ENCODE data around the gene MYNN. TPM values are rescaled to one million over a fixed set of nuclear protein-coding genes. Genes with fewer than 3 reads are reported as not detected.

The MYNN gene
- total RNA-seq, 2 experiments from 2014 or later: 14.9 to 15.6 TPM

- Mint-ChIP-seq H3K4me3 (no peak overlapping the region), H3K36me3 (ENCODE audit: low read depth) (no peaks in the 10 kb centered on the region), H3K27ac (no peak overlapping the region), H3K4me1 (peaks cover 48% of the 10 kb centered on the region), H3K27me3 (peaks cover 6% of the 10 kb centered on the region), H3K9me3 (peaks cover 2% of the 10 kb centered on the region)
- POLR2A ChIA-PET: interaction anchor here (1.0 kb wide), 1 partner anchor 279 kb away, joined by 3 read pairs; no protein-coding TSS in a partner anchor
- CTCF ChIA-PET: interaction anchor here (1.1 to 4.3 kb wide), 2 partner anchors 9 to 13 kb away, joined by 4 to 29 read pairs; partner anchors contain the start of genes ACTRT3 and MYNN
- no peak for DNase-seq
Observed at GRCh38 chr3:169760479-169760878, 12.7 kb upstream of the MYNN start.

GRCh38 chr3:169764312-169764881 is 8.8 kb upstream of the MYNN start:
- POLR2A ChIA-PET: interaction anchor here (0.9 to 4.3 kb wide), 11 partner anchors 9 to 653 kb away, joined by 3 to 53 read pairs (median 7); partner anchors contain the start of genes LRRC34, LRRIQ4, MYNN and PHC3
- Mint-ChIP-seq H3K27ac (peak overlapping the region; percentile 97), H3K36me3 (ENCODE audit: low read depth) (no peaks in the 10 kb centered on the region), H3K4me3 (peak overlapping the region; percentile 96), H3K9me3 (peaks cover 2% of the 10 kb centered on the region), H3K4me1 (peaks cover 44% of the 10 kb centered on the region), H3K27me3 (no peaks in the 10 kb centered on the region)
- CTCF ChIA-PET: interaction anchor here (1.2 to 4.3 kb wide), 3 partner anchors 9 to 99 kb away, joined by 3 to 29 read pairs (median 7); partner anchors contain the start of gene MYNN
- peak; percentile 67 for DNase-seq

GRCh38 chr3:169764882-169765612 is 8.1 kb upstream of the MYNN start, which contains the start of gene TERC:
Gene TERC, minus strand, starts transcription at chr3:169765060.
- H3K36me3 Mint-ChIP-seq (ENCODE audit: low read depth): no peaks in the 10 kb centered on the region
- peak within 1 kb of the TSS; percentile 96 for H3K4me3 Mint-ChIP-seq
- POLR2A ChIA-PET: interaction anchor here (0.9 to 4.3 kb wide), 10 partner anchors 8 to 653 kb away, joined by 3 to 53 read pairs (median 10); partner anchors contain the start of genes LRRC34, LRRIQ4, MYNN and PHC3
- peaks cover 42% of the 10 kb centered on the region for H3K4me1 Mint-ChIP-seq
- peak; percentile 92 for DNase-seq
- no peaks in the 10 kb centered on the region for H3K27me3 Mint-ChIP-seq
- peak within 1 kb of the TSS; percentile 97 for H3K27ac Mint-ChIP-seq
- CTCF ChIA-PET: no interaction called here
- peaks cover 2% of the 10 kb centered on the region for H3K9me3 Mint-ChIP-seq

- POLR2A ChIA-PET: interaction anchor here (0.6 to 1.7 kb wide), 7 partner anchors 10 to 1100 kb away, joined by 3 to 10 read pairs (median 4); partner anchors contain the start of genes LRRC34, LRRIQ4, PHC3 and SEC62
- Mint-ChIP-seq H3K4me3 (peak within 1 kb of the TSS; percentile 74), H3K27ac (peak within 1 kb of the TSS; percentile 54), H3K4me1 (peaks cover 27% of the 10 kb centered on the region), H3K9me3 (peaks cover 2% of the 10 kb centered on the region), H3K27me3 (no peaks in the 10 kb centered on the region), H3K36me3 (ENCODE audit: low read depth) (peaks cover 10% of the 10 kb centered on the region)
- DNase-seq: peak; percentile 70
- CTCF ChIA-PET: interaction anchor here (0.6 to 1.3 kb wide), 7 partner anchors 9 to 1042 kb away, joined by 3 to 4 read pairs (median 3); no protein-coding TSS in a partner anchor
Observed at GRCh38 chr3:169769287-169770181, 3.7 kb upstream of the MYNN start, which contains the start of gene ACTRT3. Gene ACTRT3, minus strand, starts transcription at chr3:169769561. Its CDS starts 41 bp downstream, at chr3:169769520.

- peak; percentile 62 for DNase-seq
- Mint-ChIP-seq H3K4me1 (peaks cover 36% of the 10 kb centered on the region), H3K27ac (peak overlapping the region; percentile 100), H3K9me3 (no peaks in the 10 kb centered on the region), H3K4me3 (peak overlapping the region; percentile 93), H3K36me3 (ENCODE audit: low read depth) (peaks cover 26% of the 10 kb centered on the region), H3K27me3 (no peaks in the 10 kb centered on the region)
- POLR2A ChIA-PET: interaction anchor here (0.6 to 3.7 kb wide), 9 partner anchors 8 to 1098 kb away, joined by 3 to 83 read pairs (median 9); partner anchors contain the start of genes LRRC34, LRRIQ4, RPL22L1 and SEC62
- CTCF ChIA-PET: interaction anchor here (0.7 to 3.3 kb wide), 6 partner anchors 9 to 1098 kb away, joined by 3 to 29 read pairs (median 6); partner anchors contain the start of genes LRRC34 and LRRIQ4
Observed at GRCh38 chr3:169771497-169772304, 1.5 kb upstream of the MYNN start.

GRCh38 chr3:169772305-169772896 is 795 bp upstream of the MYNN start:
- Mint-ChIP-seq H3K27me3 (no peaks in the 10 kb centered on the region), H3K4me3 (peak overlapping the region; percentile 93), H3K4me1 (peaks cover 40% of the 10 kb centered on the region), H3K36me3 (ENCODE audit: low read depth) (peaks cover 33% of the 10 kb centered on the region), H3K9me3 (no peaks in the 10 kb centered on the region), H3K27ac (peak overlapping the region; percentile 100)
- DNase-seq: no peak
- ChIA-PET CTCF (interaction anchor here (0.7 to 3.3 kb wide), 5 partner anchors 9 to 546 kb away, joined by 3 to 29 read pairs (median 7); partner anchors contain the start of genes LRRC34 and LRRIQ4), POLR2A (interaction anchor here (0.7 to 3.7 kb wide), 17 partner anchors 9 to 1097 kb away, joined by 3 to 83 read pairs (median 4); partner anchors contain the start of genes LRRC34, LRRIQ4, PHC3 and RPL22L1)

GRCh38 chr3:169774186-169774585 is 990 bp downstream of the MYNN start:
- no peaks in the 10 kb centered on the region for H3K27me3 Mint-ChIP-seq
- H3K36me3 Mint-ChIP-seq (ENCODE audit: low read depth): peaks cover 49% of the 10 kb centered on the region
- H3K27ac Mint-ChIP-seq: peak overlapping the region; percentile 100
- ChIA-PET POLR2A (interaction anchor here (0.7 to 3.7 kb wide), 8 partner anchors 9 to 407 kb away, joined by 3 to 83 read pairs (median 15); partner anchors contain the start of genes LRRC34, LRRIQ4, PHC3 and SEC62), CTCF (interaction anchor here (0.6 to 3.3 kb wide), 4 partner anchors 12 to 406 kb away, joined by 3 to 29 read pairs (median 4); partner anchors contain the start of genes LRRC34 and LRRIQ4)
- no peaks in the 10 kb centered on the region for H3K9me3 Mint-ChIP-seq
- no peak for DNase-seq
- peak overlapping the region; percentile 93 for H3K4me3 Mint-ChIP-seq
- peaks cover 49% of the 10 kb centered on the region for H3K4me1 Mint-ChIP-seq

- H3K36me3 Mint-ChIP-seq (ENCODE audit: low read depth): peaks cover 76% of the 10 kb centered on the region
- H3K27ac Mint-ChIP-seq: no peak overlapping the region
- H3K4me1 Mint-ChIP-seq: peaks cover 68% of the 10 kb centered on the region
- POLR2A ChIA-PET: interaction anchor here (0.8 kb wide), 1 partner anchor 13 kb away, joined by 3 read pairs; the partner anchor contains the start of gene TERC
- no peaks in the 10 kb centered on the region for H3K27me3 Mint-ChIP-seq
- no peaks in the 10 kb centered on the region for H3K9me3 Mint-ChIP-seq
- DNase-seq: no peak
- CTCF ChIA-PET: interaction anchor here (2.6 kb wide), 1 partner anchor 14 kb away, joined by 7 read pairs; no protein-coding TSS in a partner anchor
- no peak overlapping the region for H3K4me3 Mint-ChIP-seq
Observed at GRCh38 chr3:169777822-169778221, 4.6 kb downstream of the MYNN start.

- H3K9me3 Mint-ChIP-seq: no peaks in the 10 kb centered on the region
- POLR2A ChIA-PET: interaction anchor here (0.9 to 2.4 kb wide), 9 partner anchors 8 to 400 kb away, joined by 3 to 13 read pairs (median 4); partner anchors contain the start of genes ACTRT3, LRRC34, LRRIQ4 and TERC
- CTCF ChIA-PET: interaction anchor here (0.7 to 1.3 kb wide), 4 partner anchors 8 to 17 kb away, joined by 3 to 7 read pairs (median 3); partner anchors contain the start of genes ACTRT3 and MYNN
- H3K4me3 Mint-ChIP-seq: peak overlapping the region; percentile 56
- peak; percentile 37 for DNase-seq
- H3K4me1 Mint-ChIP-seq: peaks cover 54% of the 10 kb centered on the region
- H3K27ac Mint-ChIP-seq: peak overlapping the region; percentile 79
- peaks cover 76% of the 10 kb centered on the region for H3K36me3 Mint-ChIP-seq (ENCODE audit: low read depth)
- H3K27me3 Mint-ChIP-seq: no peaks in the 10 kb centered on the region
Observed at GRCh38 chr3:169780742-169781141, 7.5 kb downstream of the MYNN start.

GRCh38 chr3:169781209-169781855 is 8.1 kb downstream of the MYNN start:
- DNase-seq: no peak
- ChIA-PET POLR2A (interaction anchor here (0.9 to 2.4 kb wide), 7 partner anchors 9 to 399 kb away, joined by 3 to 13 read pairs (median 4); partner anchors contain the start of genes ACTRT3, LRRC34, LRRIQ4 and TERC), CTCF (interaction anchor here (1.3 kb wide), 1 partner anchor 9 kb away, joined by 7 read pairs; the partner anchor contains the start of gene MYNN)
- H3K27ac Mint-ChIP-seq: peak overlapping the region; percentile 79
- H3K4me3 Mint-ChIP-seq: peak overlapping the region; percentile 56
- H3K9me3 Mint-ChIP-seq: no peaks in the 10 kb centered on the region
- peaks cover 76% of the 10 kb centered on the region for H3K36me3 Mint-ChIP-seq (ENCODE audit: low read depth)
- no peaks in the 10 kb centered on the region for H3K27me3 Mint-ChIP-seq
- peaks cover 53% of the 10 kb centered on the region for H3K4me1 Mint-ChIP-seq
